H1 (cell line): ENCODE measurements around the gene EXOSC6. TPM values are rescaled to one million over a fixed set of nuclear protein-coding genes. Genes with fewer than 3 reads are reported as not detected.

Experiments
- CTCF ChIA-PET: fragments of 300-600 bp; sonication (Branson Sonifier 250); formaldehyde crosslinking; loops from one replicate; lab custom pipeline; 2021; ENCODE audit not compliant: partially characterized antibody; lab: Charles Lee
- POLR2A ChIA-PET: fragments of 300-600 bp; sonication (Branson Sonifier 250); formaldehyde crosslinking; loops from one replicate; lab custom pipeline; 2021; ENCODE audit warnings: inconsistent platforms; ENCODE audit not compliant: partially characterized antibody; lab: Charles Lee
- DNase-seq, 2 experiments: peaks; one replicate each; pipeline versions ENCODE4 v3.0.0 to v3.0.0-alpha.2; 2010 to 2022; ENCODE audit warnings: low spot score in 2 of 2, low read depth in 1 of 2, mixed read lengths in 1 of 2
- FAIRE-seq: peaks from 2 replicates; lab custom pipeline; 2011; peaks lifted over from hg19 to GRCh38; lab: Jason Lieb, UNC
- H2AFZ ChIP-seq: 2 replicates; pipeline ENCODE4 v1.8.1; 2012; ENCODE audit warnings: low read length, inconsistent platforms
- H2AK5ac ChIP-seq: 2 replicates; pipeline ENCODE4 v1.6.1; 2013; ENCODE audit warnings: low read depth, low read length
- H2BK120ac ChIP-seq: replicated peaks from 2 replicates; pipeline ENCODE3; 2013; ENCODE audit warnings: low read depth, low read length, inconsistent platforms
- H2BK12ac ChIP-seq: 2 replicates; pipeline ENCODE4 v1.6.1; 2013; ENCODE audit warnings: low read depth, low read length
- H2BK15ac ChIP-seq: 2 replicates; pipeline ENCODE4 v1.6.1; 2013; ENCODE audit warnings: low read length
- H2BK20ac ChIP-seq: 2 replicates; pipeline ENCODE4 v1.6.1; 2013; ENCODE audit warnings: low read length
- H2BK5ac ChIP-seq: 2 replicates; pipeline ENCODE4 v1.6.1; 2013; ENCODE audit warnings: low read depth, low read length
- H3K14ac ChIP-seq: 2 replicates; pipeline ENCODE4 v1.6.1; 2013; ENCODE audit warnings: inconsistent platforms; ENCODE audit not compliant: insufficient read length
- H3K18ac ChIP-seq: 2 replicates; pipeline ENCODE4 v1.6.1; 2013; ENCODE audit warnings: low read length; ENCODE audit errors: extremely low read depth
- H3K23ac ChIP-seq: 2 replicates; pipeline ENCODE4 v1.6.1; 2013; ENCODE audit warnings: inconsistent platforms; ENCODE audit not compliant: insufficient read length
- H3K23me2 ChIP-seq: 2 replicates; pipeline ENCODE4 v1.6.1; 2013; ENCODE audit warnings: low read depth, low read length
- H3K27ac ChIP-seq: 2 replicates; pipeline ENCODE4 v1.6.1; 2011; ENCODE audit warnings: low read depth, low read length, inconsistent platforms
- H3K27me3 ChIP-seq, 4 experiments: replicated peaks in 1 of 4; 1 replicate in 1 of 4; 2 replicates in 3 of 4; pipeline versions ENCODE4 v1.6.1 to v1.8.1; 2011 to 2013; ENCODE audit warnings: low read length in 3 of 4, mild to moderate bottlenecking in 3 of 4, inconsistent platforms in 2 of 4, mixed read lengths in 2 of 4, moderate library complexity in 1 of 4; ENCODE audit not compliant: control insufficient read depth in 3 of 4, insufficient read depth in 3 of 4; ENCODE audit errors: extremely low read depth in 1 of 4
- H3K36me3 ChIP-seq, 4 experiments: 2 replicates each; pipeline versions ENCODE4 v1.6.1 to v1.8.1; 2011 to 2013; ENCODE audit warnings: mild to moderate bottlenecking in 4 of 4, low read length in 3 of 4, moderate library complexity in 2 of 4, control low read depth in 1 of 4, inconsistent platforms in 1 of 4; ENCODE audit not compliant: insufficient read depth in 4 of 4, control insufficient read depth in 2 of 4
- H3K4ac ChIP-seq: replicated peaks from 2 replicates; pipeline ENCODE3; 2013; ENCODE audit warnings: low read length, low read depth, mixed read lengths, inconsistent platforms; ENCODE audit not compliant: insufficient read length
- H3K4me1 ChIP-seq, 4 experiments: replicated peaks in 1 of 4; 1 replicate in 1 of 4; 2 replicates in 3 of 4; pipeline versions ENCODE4 v1.6.1 to v1.8.1; 2011 to 2013; ENCODE audit warnings: low read length in 3 of 4, inconsistent platforms in 2 of 4, mixed read lengths in 1 of 4; ENCODE audit not compliant: insufficient read depth in 4 of 4, control insufficient read depth in 3 of 4
- H3K4me2 ChIP-seq, 2 experiments: 2 replicates each; pipeline versions ENCODE4 v1.6.1 to v1.8.1; 2011 to 2013; ENCODE audit warnings: low read depth in 2 of 2, low read length in 2 of 2, control low read depth in 1 of 2, inconsistent platforms in 1 of 2, mild to moderate bottlenecking in 1 of 2; ENCODE audit not compliant: insufficient read depth in 1 of 2
- H3K4me3 ChIP-seq, 4 experiments: fragments of 200-600, 300-600 bp in 1 of 4; sonication (generic), shearing (Covaris generic), sonication (Bioruptor Twin) in 1 of 4; 2 replicates each; pipeline versions ENCODE4 v1.5.1 to v1.8.1; 2011 to 2016; ENCODE audit warnings: low read length in 4 of 4, low read depth in 3 of 4, control low read depth in 2 of 4, inconsistent platforms in 2 of 4, mild to moderate bottlenecking in 2 of 4, mixed read lengths in 1 of 4, moderate library complexity in 1 of 4; ENCODE audit not compliant: insufficient read depth in 2 of 4; ENCODE audit errors: extremely low read depth in 1 of 4
- H3K56ac ChIP-seq: replicated peaks from 2 replicates; pipeline ENCODE3; 2013; ENCODE audit warnings: low read depth, mild to moderate bottlenecking, mixed read lengths, low read length, inconsistent platforms; ENCODE audit not compliant: insufficient read length
- H3K79me1 ChIP-seq: 2 replicates; pipeline ENCODE4 v1.6.1; 2013; ENCODE audit warnings: low read depth, low read length, control low read depth
- H3K79me2 ChIP-seq, 2 experiments: 2 replicates each; pipeline versions ENCODE4 v1.6.1 to v1.8.1; 2012 to 2013; ENCODE audit warnings: low read length in 2 of 2, mild to moderate bottlenecking in 2 of 2, inconsistent platforms in 1 of 2; ENCODE audit not compliant: insufficient read depth in 2 of 2, control insufficient read depth in 1 of 2
- H3K9ac ChIP-seq, 4 experiments: replicated peaks in 1 of 4; 1 replicate in 1 of 4; 2 replicates in 3 of 4; pipeline versions ENCODE4 v1.6.1 to v1.8.1; 2011 to 2013; ENCODE audit warnings: low read depth in 3 of 4, low read length in 3 of 4, control low read depth in 2 of 4, mild to moderate bottlenecking in 2 of 4, moderate library complexity in 2 of 4, inconsistent platforms in 1 of 4; ENCODE audit errors: extremely low read depth in 1 of 4
- H3K9me3 ChIP-seq, 2 experiments: 2 replicates each; pipeline versions ENCODE4 v1.6.1 to v1.8.1; 2012 to 2013; ENCODE audit warnings: mild to moderate bottlenecking in 2 of 2, moderate library complexity in 2 of 2, control low read depth in 1 of 2, inconsistent platforms in 1 of 2, low read depth in 1 of 2, low read length in 1 of 2, mixed read lengths in 1 of 2; ENCODE audit not compliant: insufficient read depth in 2 of 2
- H4K20me1 ChIP-seq, 2 experiments: replicated peaks in 1 of 2; 2 replicates each; pipeline versions ENCODE3 to v1.8.1; 2011 to 2013; ENCODE audit warnings: inconsistent platforms in 2 of 2, low read length in 2 of 2, mild to moderate bottlenecking in 1 of 2; ENCODE audit not compliant: insufficient read depth in 2 of 2, control insufficient read depth in 1 of 2
- H4K5ac ChIP-seq: 2 replicates; pipeline ENCODE4 v1.6.1; 2013; ENCODE audit warnings: low read length, low read depth, mixed read lengths, inconsistent platforms; ENCODE audit not compliant: insufficient read length
- H4K8ac ChIP-seq: 2 replicates; pipeline ENCODE4 v1.8.0; 2013; ENCODE audit warnings: mild to moderate bottlenecking, moderate library complexity, low read length, inconsistent platforms; ENCODE audit not compliant: insufficient read depth; ENCODE audit errors: extremely low read depth
- H4K91ac ChIP-seq: replicated peaks from 2 replicates; pipeline ENCODE3; 2013; ENCODE audit warnings: low read length, mixed read lengths, inconsistent platforms; ENCODE audit not compliant: insufficient read length
- CBX5 ChIP-seq: fragments of 300-800, 300-1000 bp; sonication (generic); IDR thresholded peaks from 2 replicates; pipeline ENCODE4 v1.7.1; 2016; ENCODE audit warnings: antibody characterized with exemption, low read length, low read depth
- CBX8 ChIP-seq: fragments of 300-800, 300-1000 bp; sonication (generic); IDR thresholded peaks from 2 replicates; pipeline ENCODE4 v1.7.1; 2016; ENCODE audit warnings: low read depth, low read length, borderline replicate concordance
- CHD1 ChIP-seq: IDR thresholded peaks from 2 replicates; pipeline ENCODE4 v1.6.1; 2012; ENCODE audit warnings: low read depth, low read length, improper control_type of control experiment
- CREB1 ChIP-seq: IDR thresholded peaks from 2 replicates; pipeline ENCODE4 v1.6.1; 2012; ENCODE audit warnings: inconsistent platforms
- CTBP2 ChIP-seq: IDR thresholded peaks from 2 replicates; pipeline ENCODE4 v1.7.0; 2011; ENCODE audit warnings: borderline replicate concordance, mild to moderate bottlenecking, moderate library complexity, mixed read lengths, low read length; ENCODE audit not compliant: insufficient read depth, insufficient read length
- KDM4A ChIP-seq: IDR thresholded peaks from one replicate; pipeline ENCODE4 v1.7.1; 2012; ENCODE audit warnings: low read depth, mild to moderate bottlenecking, moderate library complexity, low read length, inconsistent platforms; ENCODE audit not compliant: severe bottlenecking
- NRF1 ChIP-seq: IDR thresholded peaks from 2 replicates; pipeline ENCODE4 v1.6.1; 2011; ENCODE audit warnings: mild to moderate bottlenecking, low read depth, low read length, improper control_type of control experiment
- SIN3A ChIP-seq, 2 experiments: IDR thresholded peaks in 1 of 2; conservative IDR thresholded peaks in 1 of 2; 2 replicates each; pipeline ENCODE4 v1.6.1; 2011 to 2012; ENCODE audit warnings: low read length in 2 of 2, improper control_type of control experiment in 1 of 2, low read depth in 1 of 2, mild to moderate bottlenecking in 1 of 2
- SP4 ChIP-seq: IDR thresholded peaks from 2 replicates; pipeline ENCODE4 v1.6.1; 2012; ENCODE audit warnings: low read length, inconsistent platforms
- TAF1 ChIP-seq: IDR thresholded peaks from 2 replicates; pipeline ENCODE4 v1.6.1; 2011; ENCODE audit warnings: mild to moderate bottlenecking, low read depth, low read length
- WGBS, 2 experiments: shearing (Covaris generic) in 1 of 2; methylation state at CpG; one replicate each; pipeline versions ENCODE4 v1.1.6 to v1.1.7; 2013 to 2015; ENCODE audit warnings: low lambda C conversion rate in 2 of 2, mixed read lengths in 2 of 2, inconsistent platforms in 1 of 2, low coverage in 1 of 2, missing lambda C conversion rate in 1 of 2; ENCODE audit not compliant: insufficient replicate concordance in 2 of 2, insufficient coverage in 1 of 2, insufficient read length in 1 of 2; ENCODE audit errors: extremely low coverage in 1 of 2, missing lambda C conversion rate in 1 of 2; 5-methylcytosine and 5-hydroxymethylcytosine counted together
- polyA plus RNA-seq, 7 experiments: library from polyadenylated mRNA; depleted of rRNA in 3 of 7; stranded (reverse) in 5 of 7; unstranded in 2 of 7; fragments of >200 nt in 5 of 7; fragments of 200-250 nt in 2 of 7; gene quantifications; 1 replicate in 5 of 7; 2 replicates in 1 of 7; 4 replicates in 1 of 7; pipeline versions ENCODE4 v1.2.1 to v1.2.3, GENCODE V29; 2011 to 2013; ENCODE audit warnings: missing spikeins in 2 of 7, mixed read lengths in 2 of 7
- total RNA-seq: library from RNA; stranded (reverse); fragmentation: NEBNext Ultra II Directional; extraction: Animal tissue kit (Norgen Biotek cat#: 25700); gene quantifications from 2 replicates; pipeline ENCODE4 v1.2.1, GENCODE V29; 2021

EXOSC6 gene
- total and polyA plus RNA-seq, 2 of the 8 experiments (the other 6 are each of a cell fraction or from before 2014, with no cell fraction given), result 9.7 to 22.5 TPM

DNA sequence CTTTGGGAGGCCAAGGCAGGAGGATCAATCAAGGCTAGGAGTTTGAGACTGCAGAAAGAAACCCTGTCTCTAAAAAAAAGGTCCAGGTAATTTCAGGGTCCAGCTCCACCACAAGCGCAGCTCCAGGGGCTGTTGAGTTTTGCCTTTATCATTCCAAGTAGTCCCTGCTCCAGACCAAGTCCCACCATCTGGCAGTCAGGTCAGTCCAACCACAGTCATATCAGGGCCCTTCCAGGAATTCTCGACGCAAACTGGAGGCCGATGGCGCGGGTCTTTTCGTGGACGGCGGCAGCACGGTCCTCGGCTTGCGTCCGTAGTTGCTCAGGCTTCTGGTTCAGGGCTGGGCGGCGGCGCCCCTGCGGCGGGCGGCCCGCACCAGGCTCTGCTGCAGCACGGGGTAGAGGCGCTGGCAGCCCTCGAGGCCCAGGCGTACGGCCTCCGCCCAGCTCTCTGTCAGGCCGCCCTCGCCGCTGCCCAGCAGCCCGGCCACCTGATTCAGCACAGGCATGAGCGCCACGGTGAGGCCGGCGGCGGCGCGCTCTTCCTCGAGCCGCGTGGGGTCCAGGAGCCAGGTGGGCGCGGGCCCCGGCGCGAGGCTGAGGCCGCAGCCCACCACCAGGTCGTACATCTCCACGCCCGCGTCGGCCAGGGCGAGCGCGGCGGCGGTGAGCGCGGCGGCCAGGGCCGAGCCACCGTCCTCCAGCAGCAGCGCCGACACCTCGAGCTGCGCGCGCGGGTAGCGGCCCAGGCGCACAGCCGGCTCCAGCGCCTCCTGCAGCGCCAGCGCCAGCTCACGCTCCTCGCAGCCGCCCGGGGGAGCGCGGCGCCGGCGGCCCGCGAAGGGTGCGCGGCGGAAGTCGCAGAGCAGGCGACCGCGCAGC, 752 bp downstream of the EXOSC6 start:
- no peak overlapping the region for H3K14ac ChIP-seq
- peaks cover 4 to 17% of the 10 kb centered on the region in 2 experiments for H4K20me1 ChIP-seq
- H2BK20ac ChIP-seq, result no peak overlapping the region
- peak overlapping the region; percentile 9 for H4K5ac ChIP-seq
- H2BK15ac ChIP-seq, result no peak overlapping the region
- H3K23me2 ChIP-seq, result peaks cover 3% of the 10 kb centered on the region; the same call in 1 of the 2 replicates
- H3K4me3 ChIP-seq, result peak overlapping the region; percentile 66 to 87 (median 81)
- no peak overlapping the region for H2AFZ ChIP-seq
- no peak overlapping the region for H2BK12ac ChIP-seq
- no peak overlapping the region; the same call in 1 of the 2 replicates for H3K18ac ChIP-seq
- H4K91ac ChIP-seq, result no peak overlapping the region
- WGBS, 2 experiments, result 4% methylated on average over 88 of the region's 92 CpGs; no CpG with 5 or more reads in 1 of the 2 experiments
- H3K9me3 ChIP-seq, result no peaks in the 10 kb centered on the region
- no peaks in the 10 kb centered on the region for H3K27me3 ChIP-seq
- peaks cover 25 to 40% (median 37%) of the 10 kb centered on the region in 4 experiments for H3K36me3 ChIP-seq
- H2AK5ac ChIP-seq, result no peak overlapping the region
- no peak overlapping the region for H3K4ac ChIP-seq
- peaks cover 0 to 20% of the 10 kb centered on the region in 2 experiments; a peak in 2 of 4 replicates for H3K79me2 ChIP-seq
- CTCF ChIA-PET, result interaction anchor here (0.5 to 8.3 kb wide), 9 partner anchors 9 to 274 kb away, joined by 3 to 67 read pairs (median 13); partner anchors contain the start of gene DDX19B
- H3K27ac ChIP-seq, result peak overlapping the region; percentile 93; the same call in 1 of the 2 replicates
- H3K4me2 ChIP-seq, result peak overlapping the region; percentile 48 to 70
- DNase-seq, result peak in 1 of 2 experiments; percentile 71
- FAIRE-seq, result no peak
- H3K56ac ChIP-seq, result peak overlapping the region; percentile 25
- H3K9ac ChIP-seq, result peak overlapping the region in 3 of 4 experiments; percentile 94 to 96 (median 95); a peak in 6 of 7 replicates
- H2BK5ac ChIP-seq, result peak overlapping the region; percentile 24; the same call in 1 of the 2 replicates
- H3K79me1 ChIP-seq, result 0 out of 2 replicates have a peak, but pooled peaks cover 2% of the 10 kb centered on the region
- peak overlapping the region; percentile 92; the same call in 1 of the 2 replicates for H4K8ac ChIP-seq
- POLR2A ChIA-PET, result interaction anchor here (0.8 to 6.8 kb wide), 17 partner anchors 9 to 327 kb away, joined by 3 to 48 read pairs (median 6); partner anchors contain the start of genes AARS1, COG4, DDX19B and SF3B3
- H2BK120ac ChIP-seq, result no peak overlapping the region
- no peak overlapping the region for H3K23ac ChIP-seq
- no peaks in the 10 kb centered on the region; a peak in 1 of 7 replicates for H3K4me1 ChIP-seq
- 0 out of 2 replicates have a peak, but pooled peaks have one; percentile 4 for TF ChIP-seq TAF1
- TF ChIP-seq SP4, result no peak
- TF ChIP-seq CBX8, result no peak
- no peak for TF ChIP-seq CHD1
- no peak for TF ChIP-seq NRF1
- TF ChIP-seq CBX5, result no peak
- TF ChIP-seq SIN3A (conservative IDR thresholded peaks at IDR 0.05 in 1 of 2, IDR thresholded peaks at IDR 0.05 in 1 of 2; ENCODE audit: low read depth in 1 of 2, low read length in 2 of 2), result 0 out of 4 replicates have a peak, but pooled peaks have one; percentile 32 to 40
- no peak for TF ChIP-seq CREB1
- TF ChIP-seq CTBP2, result no peak
- TF ChIP-seq KDM4A, result peak; percentile 33
